A673 (cell line): Measurements from ENCODE around the gene AGRN.

Source experiments
- EZH2 ChIP-seq: fragments of 200-600 bp; sonication (generic); IDR thresholded peaks from 2 replicates; pipeline ENCODE4 v1.6.1; 2017; ENCODE audit warnings: borderline replicate concordance, low read depth, mild to moderate bottlenecking, mixed read lengths, antibody characterized with exemption, low read length; ENCODE audit not compliant: poor library complexity, severe bottlenecking
- TF ChIP-seq, protein P1 (sequence below): fragments of 300-800, 200-600 bp; sonication (generic); conservative IDR thresholded peaks from 2 replicates; pipeline ENCODE4 v1.5.1; 2017; ENCODE audit warnings: low read depth, mild to moderate bottlenecking, antibody characterized with exemption, low read length, moderate library complexity, mixed read lengths

DNA sequence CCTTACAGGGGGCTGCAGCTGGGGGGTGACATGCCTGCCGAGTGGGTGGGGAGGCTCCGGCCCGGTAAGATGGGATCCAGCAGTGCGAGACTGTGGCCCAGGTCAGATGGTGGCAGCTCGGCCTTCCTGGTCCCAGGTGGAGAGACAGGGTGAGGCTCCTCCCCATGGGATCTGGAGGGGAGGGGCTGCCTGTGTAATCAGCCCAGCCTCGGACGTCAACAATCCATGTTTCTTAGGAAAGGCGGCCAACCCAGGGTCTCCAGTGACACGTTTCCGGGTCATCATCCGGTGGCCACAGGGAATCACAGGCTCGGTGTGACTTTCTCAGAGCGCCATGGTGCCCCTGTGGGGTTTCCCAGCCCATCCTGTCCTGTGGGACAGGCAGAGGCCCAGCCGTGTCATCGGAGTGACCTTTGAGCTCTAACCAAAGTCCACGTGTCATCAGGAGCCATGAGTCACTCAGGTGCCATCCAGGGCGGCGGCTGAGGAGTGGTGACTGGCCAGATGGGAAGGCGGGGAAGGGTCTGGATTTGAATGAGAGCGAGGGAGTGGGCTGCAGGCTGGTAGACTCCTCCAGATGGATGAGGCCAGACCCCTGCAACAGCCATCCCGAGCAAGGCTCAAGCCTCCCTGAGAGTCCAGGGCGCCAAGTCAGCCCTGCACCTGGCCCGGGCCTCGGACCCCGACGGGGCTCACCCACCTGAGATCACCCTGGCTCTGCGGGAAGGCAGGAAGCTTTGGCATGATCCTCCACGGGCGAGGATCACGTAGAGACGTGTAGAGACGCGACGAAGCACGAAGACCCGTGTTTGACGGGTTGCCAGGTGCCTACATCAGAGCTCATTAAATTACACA is 13.4 kb upstream of the AGRN start:
- TF ChIP-seq, protein P1, sequence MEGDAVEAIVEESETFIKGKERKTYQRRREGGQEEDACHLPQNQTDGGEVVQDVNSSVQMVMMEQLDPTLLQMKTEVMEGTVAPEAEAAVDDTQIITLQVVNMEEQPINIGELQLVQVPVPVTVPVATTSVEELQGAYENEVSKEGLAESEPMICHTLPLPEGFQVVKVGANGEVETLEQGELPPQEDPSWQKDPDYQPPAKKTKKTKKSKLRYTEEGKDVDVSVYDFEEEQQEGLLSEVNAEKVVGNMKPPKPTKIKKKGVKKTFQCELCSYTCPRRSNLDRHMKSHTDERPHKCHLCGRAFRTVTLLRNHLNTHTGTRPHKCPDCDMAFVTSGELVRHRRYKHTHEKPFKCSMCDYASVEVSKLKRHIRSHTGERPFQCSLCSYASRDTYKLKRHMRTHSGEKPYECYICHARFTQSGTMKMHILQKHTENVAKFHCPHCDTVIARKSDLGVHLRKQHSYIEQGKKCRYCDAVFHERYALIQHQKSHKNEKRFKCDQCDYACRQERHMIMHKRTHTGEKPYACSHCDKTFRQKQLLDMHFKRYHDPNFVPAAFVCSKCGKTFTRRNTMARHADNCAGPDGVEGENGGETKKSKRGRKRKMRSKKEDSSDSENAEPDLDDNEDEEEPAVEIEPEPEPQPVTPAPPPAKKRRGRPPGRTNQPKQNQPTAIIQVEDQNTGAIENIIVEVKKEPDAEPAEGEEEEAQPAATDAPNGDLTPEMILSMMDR: no peak
- TF ChIP-seq EZH2: no peak
